GM21390 (cell line): ENCODE measurements around the gene GHRHR.

ENCODE experiments used
- ATAC-seq: cut with Tn5 transposase; IDR thresholded peaks from one replicate; pipeline ENCODE4 v1.9.1; 2021; ENCODE audit not compliant: unreplicated experiment

Gene GHRHR

GRCh38 chr7:30963842-30964241 is at the start of gene GHRHR:
Gene GHRHR, plus strand, starts transcription at chr7:30963953. Its CDS starts 116 bp downstream, at chr7:30964069.
- ATAC-seq = no peak

- no peak for ATAC-seq
Observed at GRCh38 chr7:30914596-30914995, 49.2 kb upstream of the GHRHR start.

- no peak for ATAC-seq
Observed at GRCh38 chr7:30915005-30915601, 48.6 kb upstream of the GHRHR start.

GRCh38 chr7:30915751-30916150 is 48.0 kb upstream of the GHRHR start:
- no peak for ATAC-seq

DNA sequence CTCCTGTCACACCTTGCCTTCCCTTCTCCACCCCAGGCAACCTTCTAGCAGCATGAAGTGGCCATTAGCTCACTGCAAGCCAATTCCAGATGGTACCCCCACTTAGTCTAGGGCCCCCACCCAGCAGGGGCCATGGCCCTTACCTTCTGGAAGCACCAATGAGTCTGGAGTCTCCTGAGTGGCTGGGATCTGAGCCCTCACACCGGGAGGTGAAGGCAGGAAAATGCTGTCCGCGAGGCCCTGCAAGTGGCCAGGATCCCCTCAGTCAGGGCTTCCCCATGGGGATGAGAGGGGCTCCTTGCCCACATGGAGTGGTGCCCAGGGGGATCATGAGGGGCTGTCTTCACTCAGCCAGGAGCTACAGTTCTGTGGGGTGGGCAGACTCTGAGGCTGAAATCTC is 47.5 kb upstream of the GHRHR start:
- no peak for ATAC-seq

DNA sequence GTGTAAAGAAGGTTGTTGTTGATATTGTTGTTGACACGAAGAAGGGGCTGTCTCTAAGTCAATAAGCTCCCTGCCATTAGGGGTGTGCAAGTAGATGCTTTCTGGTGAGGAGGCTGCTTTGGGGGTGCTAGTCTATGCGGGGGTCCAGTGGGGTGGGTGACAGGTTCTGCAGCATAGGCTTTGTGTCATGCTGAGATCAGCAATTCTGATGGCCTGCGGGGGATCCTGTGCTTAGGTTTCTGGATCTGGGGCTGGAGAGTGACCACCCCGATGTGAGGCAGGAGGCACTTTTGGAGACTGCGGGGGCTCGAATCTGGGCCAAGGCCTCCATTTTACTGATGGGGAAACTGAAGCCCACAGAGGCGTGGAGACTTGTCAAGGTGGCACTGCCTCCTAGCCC is 47.0 kb upstream of the GHRHR start:
- no peak for ATAC-seq

GRCh38 chr7:30917216-30917893 is 46.4 kb upstream of the GHRHR start:
- ATAC-seq = no peak

- ATAC-seq = no peak
Observed at GRCh38 chr7:30918676-30919075, 45.1 kb upstream of the GHRHR start.

DNA sequence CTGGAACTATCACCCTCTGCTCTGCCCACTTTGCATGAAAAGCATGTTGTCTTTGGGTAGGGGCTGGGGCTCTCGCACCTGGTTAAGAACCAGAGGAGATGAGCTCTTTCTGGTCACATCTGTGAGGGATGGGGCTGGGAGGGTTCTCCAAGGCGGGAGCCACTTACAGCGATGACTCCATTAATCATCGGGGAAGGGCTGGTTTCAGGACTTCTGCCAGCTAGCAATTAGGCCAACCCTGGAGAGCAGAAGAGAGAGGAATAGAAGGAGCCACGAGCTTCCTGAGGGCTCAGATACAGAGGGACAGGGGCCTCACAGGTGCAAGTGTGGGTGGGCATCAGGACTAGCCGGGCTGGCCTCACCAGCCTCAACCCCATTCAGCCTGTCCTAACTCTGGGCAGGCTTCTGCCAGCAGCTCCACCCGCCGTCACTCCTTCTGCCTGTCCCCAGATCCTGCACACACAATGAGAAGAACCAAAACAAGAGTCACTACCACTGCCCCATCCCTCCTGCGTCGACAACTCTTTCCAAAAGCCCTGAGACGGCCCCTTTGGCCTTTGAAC is 43.7 kb upstream of the GHRHR start:
- ATAC-seq = no peak

- ATAC-seq = no peak
Observed at GRCh38 chr7:30920584-30921539, 42.9 kb upstream of the GHRHR start.

- no peak for ATAC-seq
Observed at GRCh38 chr7:30921540-30922401, 42.0 kb upstream of the GHRHR start.

DNA sequence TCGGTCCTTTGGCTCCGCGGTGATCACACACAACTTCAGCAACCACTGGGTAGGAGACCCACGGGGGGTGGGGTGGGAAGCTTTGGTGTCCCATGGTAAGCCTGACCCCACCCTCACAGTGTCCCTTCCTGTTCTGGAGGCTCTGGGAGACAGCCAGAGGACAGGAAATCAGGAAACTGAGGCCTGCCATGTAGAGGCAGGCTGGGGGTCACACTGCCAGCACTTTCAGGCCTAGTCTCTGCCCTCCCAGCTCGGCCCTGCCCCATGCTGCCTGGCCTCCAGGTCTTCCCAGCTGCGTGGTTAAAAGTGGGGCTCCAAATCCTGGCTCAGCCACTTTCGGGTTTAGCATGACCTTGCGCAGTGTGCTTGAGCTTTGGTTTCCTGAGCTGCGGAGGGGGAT is 41.2 kb upstream of the GHRHR start:
- no peak for ATAC-seq

DNA sequence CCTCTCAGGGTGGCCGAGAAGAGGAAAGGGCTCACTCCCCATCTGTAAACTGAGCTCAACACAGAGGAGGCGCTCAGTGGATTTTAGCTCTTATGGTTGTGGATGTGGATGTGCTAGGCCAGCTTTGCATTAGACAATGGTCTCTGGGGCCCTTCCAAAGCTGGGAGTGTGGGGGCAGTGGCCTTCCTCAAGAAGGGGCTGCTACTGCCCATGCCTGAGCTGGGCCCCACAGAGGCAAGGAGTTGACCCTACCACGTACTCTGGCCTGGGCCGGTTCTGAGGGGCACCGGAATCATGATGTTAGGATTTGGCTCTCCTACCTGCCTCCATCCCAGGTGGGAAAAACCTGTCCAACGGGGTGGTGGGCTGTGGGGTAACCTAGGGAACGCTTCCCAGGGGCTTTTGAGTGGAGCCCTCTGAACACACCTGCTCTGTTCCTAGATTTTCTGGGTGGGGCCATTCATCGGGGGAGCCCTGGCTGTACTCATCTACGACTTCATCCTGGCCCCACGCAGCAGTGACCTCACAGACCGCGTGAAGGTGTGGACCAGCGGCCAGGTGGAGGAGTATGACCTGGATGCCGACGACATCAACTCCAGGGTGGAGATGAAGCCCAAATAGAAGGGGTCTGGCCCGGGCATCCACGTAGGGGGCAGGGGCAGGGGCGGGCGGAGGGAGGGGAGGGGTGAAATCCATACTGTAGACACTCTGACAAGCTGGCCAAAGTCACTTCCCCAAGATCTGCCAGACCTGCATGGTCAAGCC is 40.6 kb upstream of the GHRHR start:
- no peak for ATAC-seq

DNA sequence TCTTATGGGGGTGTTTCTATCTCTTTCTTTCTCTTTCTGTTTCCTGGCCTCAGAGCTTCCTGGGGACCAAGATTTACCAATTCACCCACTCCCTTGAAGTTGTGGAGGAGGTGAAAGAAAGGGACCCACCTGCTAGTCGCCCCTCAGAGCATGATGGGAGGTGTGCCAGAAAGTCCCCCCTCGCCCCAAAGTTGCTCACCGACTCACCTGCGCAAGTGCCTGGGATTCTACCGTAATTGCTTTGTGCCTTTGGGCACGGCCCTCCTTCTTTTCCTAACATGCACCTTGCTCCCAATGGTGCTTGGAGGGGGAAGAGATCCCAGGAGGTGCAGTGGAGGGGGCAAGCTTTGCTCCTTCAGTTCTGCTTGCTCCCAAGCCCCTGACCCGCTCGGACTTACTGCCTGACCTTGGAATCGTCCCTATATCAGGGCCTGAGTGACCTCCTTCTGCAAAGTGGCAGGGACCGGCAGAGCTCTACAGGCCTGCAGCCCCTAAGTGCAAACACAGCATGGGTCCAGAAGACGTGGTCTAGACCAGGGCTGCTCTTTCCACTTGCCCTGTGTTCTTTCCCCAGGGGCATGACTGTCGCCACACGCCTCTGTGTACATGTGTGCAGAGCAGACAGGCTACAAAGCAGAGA is 39.9 kb upstream of the GHRHR start:
- ATAC-seq = no peak

DNA sequence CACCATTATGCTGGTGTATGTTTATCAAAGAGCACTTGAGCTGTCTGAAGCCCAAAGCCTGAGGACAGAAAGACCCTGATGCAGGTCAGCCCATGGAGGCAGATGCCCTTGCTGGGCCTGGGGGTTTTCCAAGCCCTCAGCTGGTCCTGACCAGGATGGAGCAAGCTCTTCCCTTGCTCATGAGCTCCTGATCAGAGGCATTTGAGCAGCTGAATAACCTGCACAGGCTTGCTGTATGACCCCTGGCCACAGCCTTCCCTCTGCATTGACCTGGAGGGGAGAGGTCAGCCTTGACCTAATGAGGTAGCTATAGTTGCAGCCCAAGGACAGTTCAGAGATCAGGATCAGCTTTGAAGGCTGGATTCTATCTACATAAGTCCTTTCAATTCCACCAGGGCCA is 39.1 kb upstream of the GHRHR start:
- no peak for ATAC-seq

GRCh38 chr7:30925117-30925516 is 38.6 kb upstream of the GHRHR start:
- no peak for ATAC-seq

DNA sequence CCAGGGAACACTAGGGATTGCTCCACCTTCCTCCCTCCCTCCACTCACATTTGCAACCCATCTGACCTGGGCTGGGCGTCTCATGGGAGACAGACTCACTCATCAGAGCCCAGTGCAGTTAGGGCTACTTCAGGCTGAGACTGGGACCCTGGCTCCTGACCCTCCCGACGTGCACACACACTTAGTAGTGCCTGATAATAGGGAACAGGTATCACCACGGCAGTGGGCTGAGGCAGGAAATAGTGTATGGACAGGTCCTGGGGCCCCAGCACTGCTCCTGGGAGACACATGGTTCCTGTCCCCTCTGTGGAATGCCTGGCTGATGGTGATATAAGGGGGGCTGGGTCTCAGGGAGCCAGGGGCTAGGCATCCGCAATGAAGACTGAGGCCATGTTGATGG is 37.8 kb upstream of the GHRHR start:
- ATAC-seq = no peak

- ATAC-seq = no peak
Observed at GRCh38 chr7:30926313-30926712, 37.4 kb upstream of the GHRHR start.

GRCh38 chr7:30927040-30927439 is 36.7 kb upstream of the GHRHR start:
- ATAC-seq = no peak
